NOMO-1 treated with dmso at 0.1 percent for 144 hours (cell line): Measurements from ENCODE around the gene CD2AP.
"Not testable (repeated sequence)": the region's sequence is repeated elsewhere in the genome, so short reads cannot be mapped to it uniquely, and the experiment has no call there.

Experiments used
- DNase-seq: peaks from one replicate; lab custom pipeline; 2025; ENCODE audit not compliant: unreplicated experiment; lab: John Stamatoyannopoulos, UW

CD2AP gene

GRCh38 chr6:47495954-47496545 lies 18.5 kb downstream of the CD2AP start:
- DNase-seq, result no peak

GRCh38 chr6:47496935-47497579 lies 19.5 kb downstream of the CD2AP start:
- no peak for DNase-seq

GRCh38 chr6:47502920-47503319 lies 25.3 kb downstream of the CD2AP start:
- DNase-seq, result no peak

GRCh38 chr6:47509937-47510336 lies 32.3 kb downstream of the CD2AP start:
- no peak for DNase-seq

GRCh38 chr6:47512872-47513271 lies 35.3 kb downstream of the CD2AP start:
- no peak for DNase-seq

- no peak for DNase-seq
Measured at GRCh38 chr6:47519279-47519678, 41.7 kb downstream of the CD2AP start.

GRCh38 chr6:47520282-47520681 lies 42.7 kb downstream of the CD2AP start:
- no peak for DNase-seq

- no peak for DNase-seq
Measured at GRCh38 chr6:47521961-47522360, 44.4 kb downstream of the CD2AP start.

- DNase-seq, result no peak
Measured at GRCh38 chr6:47524136-47524845, 46.7 kb downstream of the CD2AP start.

GRCh38 chr6:47525330-47526057 lies 47.9 kb downstream of the CD2AP start:
- DNase-seq, result no peak

- no peak for DNase-seq
Measured at GRCh38 chr6:47527274-47527673, 49.7 kb downstream of the CD2AP start.

GRCh38 chr6:47529734-47530133 lies 52.1 kb downstream of the CD2AP start:
- DNase-seq, result no peak

- no peak for DNase-seq
Measured at GRCh38 chr6:47532981-47533585, 55.5 kb downstream of the CD2AP start.

- no peak for DNase-seq
Measured at GRCh38 chr6:47534063-47534462, 56.5 kb downstream of the CD2AP start.

GRCh38 chr6:47535316-47536225 lies 58.0 kb downstream of the CD2AP start:
- no peak for DNase-seq

- no peak for DNase-seq
Measured at GRCh38 chr6:47536816-47537401, 59.3 kb downstream of the CD2AP start.

- DNase-seq, result no peak
Measured at GRCh38 chr6:47545223-47545622, 67.6 kb downstream of the CD2AP start.

- no peak for DNase-seq
Measured at GRCh38 chr6:47551670-47552069, 74.1 kb downstream of the CD2AP start.

- DNase-seq, result no peak
Measured at GRCh38 chr6:47552319-47552718, 74.7 kb downstream of the CD2AP start.

GRCh38 chr6:47553243-47553642 lies 75.7 kb downstream of the CD2AP start:
- DNase-seq, result not testable (repeated sequence)
